K562 (cell line): ENCODE data around the gene RAP1A. TPM values are rescaled to one million over a fixed set of nuclear protein-coding genes. Genes with fewer than 3 reads are reported as not detected.
A peak's percentile ranks its signal among the peaks of the same experiment; 100 is the strongest.

Source experiments
- BRD9 ChIP-seq: fragments of 450-650 bp; IDR thresholded peaks from 2 replicates; pipeline ENCODE4 v1.6.1; 2018; ENCODE audit warnings: low read depth; ENCODE audit not compliant: partially characterized antibody
- HNRNPH1 ChIP-seq: fragments of 200-400 bp; formaldehyde crosslinking; optimal IDR thresholded peaks from 2 replicates; pipeline ENCODE3; 2017; ENCODE audit warnings: low read depth, mild to moderate bottlenecking, low read length, moderate library complexity
- JUN ChIP-seq, 2 experiments: sonication (generic) in 1 of 2; formaldehyde crosslinking in 1 of 2; IDR thresholded peaks; 2 replicates each; pipeline versions ENCODE4 v1.6.1 to v1.8.0; 2012 to 2022; ENCODE audit warnings: borderline replicate concordance in 2 of 2, mild to moderate bottlenecking in 2 of 2, improper control_type of control experiment in 1 of 2, low read depth in 1 of 2, low read length in 1 of 2, missing genetic modification reagents in 1 of 2
- JUND ChIP-seq, 2 experiments: IDR thresholded peaks; 2 replicates in 1 of 2; 3 replicates in 1 of 2; pipeline ENCODE4 v1.6.1; 2011; ENCODE audit warnings: borderline replicate concordance in 2 of 2, low read depth in 2 of 2, low read length in 2 of 2, improper control_type of control experiment in 1 of 2, missing biosample characterization in 1 of 2, missing genetic modification characterization in 1 of 2, missing genetic modification reagents in 1 of 2
- RBBP5 ChIP-seq: fragments of 200-600 bp; sonication (generic); IDR thresholded peaks from 2 replicates; pipeline ENCODE4 v1.6.1; 2012; ENCODE audit warnings: borderline replicate concordance, mild to moderate bottlenecking, low read length, control low read depth, inconsistent platforms; ENCODE audit not compliant: insufficient read depth, poor library complexity, severe bottlenecking
- RFX1 ChIP-seq: fragments of 450-650 bp; IDR thresholded peaks from 2 replicates; pipeline ENCODE4 v1.6.1; 2016; ENCODE audit warnings: mild to moderate bottlenecking, moderate library complexity
- ZBTB7A ChIP-seq: IDR thresholded peaks from 2 replicates; pipeline ENCODE4 v1.6.1; 2011; ENCODE audit warnings: low read depth, mild to moderate bottlenecking, low read length, moderate library complexity, borderline replicate concordance; ENCODE audit not compliant: control insufficient read depth
- polyA plus RNA-seq, 8 experiments: library from polyadenylated mRNA; depleted of rRNA in 4 of 8; stranded (reverse) in 5 of 8; unstranded in 3 of 8; fragments of >200 nt; fragmentation: Nextera tagmentation in 2 of 8; fragmentation: Illumina TruSeq in 1 of 8; extraction: Ambion mirVana in 2 of 8; extraction: Trizol in 1 of 8; gene quantifications; 2 replicates each; pipeline versions ENCODE4 v1.2.1 to v1.2.3, GENCODE V29; 2011 to 2014; ENCODE audit warnings: inconsistent platforms in 1 of 8, missing spikeins in 1 of 8
- total RNA-seq, 7 experiments: library from RNA; depleted of rRNA in 6 of 7; stranded (reverse); fragments of >200 nt in 6 of 7; fragmentation: Illumina TruSeq in 2 of 7; extraction: Trizol in 2 of 7; gene quantifications; 2 replicates each; pipeline versions ENCODE4 v1.2.1 to v1.2.3, GENCODE V29; 2011 to 2021; ENCODE audit warnings: low replicate concordance in 1 of 7
- TF ChIP-seq, protein P1 (sequence below): sonication (generic); formaldehyde crosslinking; IDR thresholded peaks from 2 replicates; pipeline ENCODE4 v1.8.0; 2023; ENCODE audit warnings: missing genetic modification reagents, mild to moderate bottlenecking, borderline replicate concordance
- TF ChIP-seq, protein P2 (sequence below): fragments of 450-650 bp; IDR thresholded peaks from 2 replicates; pipeline ENCODE4 v1.6.1; 2017; ENCODE audit warnings: antibody characterized with exemption

RAP1A gene
- total and polyA plus RNA-seq, 9 of the 15 experiments (the other 6 are each of a cell fraction or from before 2014, with no cell fraction given): 13.4 to 86.2 (median 32.5) TPM

DNA sequence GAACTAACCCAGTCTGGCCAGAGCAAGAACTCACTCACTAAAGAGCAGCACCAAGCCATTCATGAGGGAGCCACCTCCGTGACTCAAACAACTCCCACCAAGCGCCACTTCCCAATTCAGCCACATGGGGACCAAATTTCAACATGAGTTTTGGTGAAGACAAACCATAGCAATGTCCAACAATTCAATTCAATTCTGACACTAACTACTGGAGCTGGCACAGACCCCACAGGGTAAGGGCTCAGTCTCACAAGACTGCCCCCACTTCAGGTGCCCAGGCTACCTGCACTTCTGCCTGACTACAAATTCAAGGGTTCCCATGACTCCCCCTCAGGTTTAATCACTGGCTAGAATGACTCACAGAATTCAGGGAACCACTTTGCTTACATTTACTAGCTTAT, 48.8 kb upstream of the RAP1A start (continued):
- TF ChIP-seq, protein P1, sequence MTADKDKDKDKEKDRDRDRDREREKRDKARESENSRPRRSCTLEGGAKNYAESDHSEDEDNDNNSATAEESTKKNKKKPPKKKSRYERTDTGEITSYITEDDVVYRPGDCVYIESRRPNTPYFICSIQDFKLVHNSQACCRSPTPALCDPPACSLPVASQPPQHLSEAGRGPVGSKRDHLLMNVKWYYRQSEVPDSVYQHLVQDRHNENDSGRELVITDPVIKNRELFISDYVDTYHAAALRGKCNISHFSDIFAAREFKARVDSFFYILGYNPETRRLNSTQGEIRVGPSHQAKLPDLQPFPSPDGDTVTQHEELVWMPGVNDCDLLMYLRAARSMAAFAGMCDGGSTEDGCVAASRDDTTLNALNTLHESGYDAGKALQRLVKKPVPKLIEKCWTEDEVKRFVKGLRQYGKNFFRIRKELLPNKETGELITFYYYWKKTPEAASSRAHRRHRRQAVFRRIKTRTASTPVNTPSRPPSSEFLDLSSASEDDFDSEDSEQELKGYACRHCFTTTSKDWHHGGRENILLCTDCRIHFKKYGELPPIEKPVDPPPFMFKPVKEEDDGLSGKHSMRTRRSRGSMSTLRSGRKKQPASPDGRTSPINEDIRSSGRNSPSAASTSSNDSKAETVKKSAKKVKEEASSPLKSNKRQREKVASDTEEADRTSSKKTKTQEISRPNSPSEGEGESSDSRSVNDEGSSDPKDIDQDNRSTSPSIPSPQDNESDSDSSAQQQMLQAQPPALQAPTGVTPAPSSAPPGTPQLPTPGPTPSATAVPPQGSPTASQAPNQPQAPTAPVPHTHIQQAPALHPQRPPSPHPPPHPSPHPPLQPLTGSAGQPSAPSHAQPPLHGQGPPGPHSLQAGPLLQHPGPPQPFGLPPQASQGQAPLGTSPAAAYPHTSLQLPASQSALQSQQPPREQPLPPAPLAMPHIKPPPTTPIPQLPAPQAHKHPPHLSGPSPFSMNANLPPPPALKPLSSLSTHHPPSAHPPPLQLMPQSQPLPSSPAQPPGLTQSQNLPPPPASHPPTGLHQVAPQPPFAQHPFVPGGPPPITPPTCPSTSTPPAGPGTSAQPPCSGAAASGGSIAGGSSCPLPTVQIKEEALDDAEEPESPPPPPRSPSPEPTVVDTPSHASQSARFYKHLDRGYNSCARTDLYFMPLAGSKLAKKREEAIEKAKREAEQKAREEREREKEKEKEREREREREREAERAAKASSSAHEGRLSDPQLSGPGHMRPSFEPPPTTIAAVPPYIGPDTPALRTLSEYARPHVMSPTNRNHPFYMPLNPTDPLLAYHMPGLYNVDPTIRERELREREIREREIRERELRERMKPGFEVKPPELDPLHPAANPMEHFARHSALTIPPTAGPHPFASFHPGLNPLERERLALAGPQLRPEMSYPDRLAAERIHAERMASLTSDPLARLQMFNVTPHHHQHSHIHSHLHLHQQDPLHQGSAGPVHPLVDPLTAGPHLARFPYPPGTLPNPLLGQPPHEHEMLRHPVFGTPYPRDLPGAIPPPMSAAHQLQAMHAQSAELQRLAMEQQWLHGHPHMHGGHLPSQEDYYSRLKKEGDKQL: no peak
- TF ChIP-seq BRD9: no peak
- no peak for TF ChIP-seq RBBP5
- TF ChIP-seq ZBTB7A: no peak
- no peak for TF ChIP-seq JUN (IDR thresholded peaks at IDR 0.05; ENCODE audit: borderline replicate concordance, low read depth, low read length)
- TF ChIP-seq JUN (CRISPR knock-in tag; IDR thresholded peaks at IDR 0.05; ENCODE audit: borderline replicate concordance): 0 out of 2 replicates have a peak, but pooled peaks have one; percentile 61
- TF ChIP-seq, protein P2, sequence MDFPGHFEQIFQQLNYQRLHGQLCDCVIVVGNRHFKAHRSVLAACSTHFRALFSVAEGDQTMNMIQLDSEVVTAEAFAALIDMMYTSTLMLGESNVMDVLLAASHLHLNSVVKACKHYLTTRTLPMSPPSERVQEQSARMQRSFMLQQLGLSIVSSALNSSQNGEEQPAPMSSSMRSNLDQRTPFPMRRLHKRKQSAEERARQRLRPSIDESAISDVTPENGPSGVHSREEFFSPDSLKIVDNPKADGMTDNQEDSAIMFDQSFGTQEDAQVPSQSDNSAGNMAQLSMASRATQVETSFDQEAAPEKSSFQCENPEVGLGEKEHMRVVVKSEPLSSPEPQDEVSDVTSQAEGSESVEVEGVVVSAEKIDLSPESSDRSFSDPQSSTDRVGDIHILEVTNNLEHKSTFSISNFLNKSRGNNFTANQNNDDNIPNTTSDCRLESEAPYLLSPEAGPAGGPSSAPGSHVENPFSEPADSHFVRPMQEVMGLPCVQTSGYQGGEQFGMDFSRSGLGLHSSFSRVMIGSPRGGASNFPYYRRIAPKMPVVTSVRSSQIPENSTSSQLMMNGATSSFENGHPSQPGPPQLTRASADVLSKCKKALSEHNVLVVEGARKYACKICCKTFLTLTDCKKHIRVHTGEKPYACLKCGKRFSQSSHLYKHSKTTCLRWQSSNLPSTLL: no peak
- TF ChIP-seq HNRNPH1: no peak
- peak; percentile 22 for TF ChIP-seq RFX1
- TF ChIP-seq JUND (IDR thresholded peaks at IDR 0.05; ENCODE audit: borderline replicate concordance, low read depth, low read length): no peak
- peak; percentile 38; the same call in 1 of the 3 replicates for TF ChIP-seq JUND (tag; IDR thresholded peaks at IDR 0.05; ENCODE audit: borderline replicate concordance, low read depth, low read length)
